SK-N-DZ (cell line): ENCODE data around the gene KNCN. TPM values are rescaled to one million over a fixed set of nuclear protein-coding genes. Genes with fewer than 3 reads are reported as not detected.

Experiments
- DNase-seq: peaks from one replicate; pipeline ENCODE4 v3.0.0-alpha.2; 2015; ENCODE audit warnings: low spot score
- polyA plus RNA-seq, 2 experiments: library from polyadenylated mRNA; depleted of rRNA; stranded (reverse); fragments of >200 nt; gene quantifications; 2 replicates each; pipeline ENCODE4 v1.2.3, GENCODE V29; 2014

Gene KNCN
- not detected in 2 replicates for polyA plus RNA-seq (2014; cell fraction: cytosol; rRNA removed)
- polyA plus RNA-seq (2014; cell fraction: nucleus; rRNA removed) = not detected in 2 replicates

DNA sequence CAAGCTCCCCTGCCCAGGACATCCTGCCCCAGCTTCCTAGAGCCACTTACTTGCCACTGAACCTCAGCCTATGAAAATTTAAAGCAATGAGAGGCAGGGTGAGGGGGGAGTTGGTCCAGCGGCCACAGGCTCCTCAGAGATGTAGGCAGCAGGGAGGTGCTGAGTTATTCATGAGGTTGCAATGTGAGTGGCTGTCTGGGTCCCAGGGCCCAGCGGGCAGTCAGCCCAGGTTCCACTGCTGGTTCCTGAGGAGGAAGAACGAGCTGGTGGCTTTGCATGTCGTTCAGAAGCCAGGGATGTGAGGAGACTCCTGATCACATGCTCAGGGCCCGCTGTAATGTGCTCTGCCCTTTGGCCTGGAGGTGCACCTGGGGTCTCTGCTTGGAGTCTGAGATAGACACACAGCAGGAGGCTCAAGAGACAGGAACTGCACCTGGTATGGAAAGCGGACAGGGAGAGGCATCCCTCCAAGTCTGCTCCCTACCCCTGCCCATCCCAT lies at the start of gene KNCN:
TSS of gene KNCN (minus strand) at position 51 of the 499 bp plus-strand sequence. CDS start 432 bp downstream, outside the sequence.
- DNase-seq = no peak

- DNase-seq = no peak
Observed at GRCh38 chr1:46599059-46599970, 47.9 kb upstream of the KNCN start.

DNA sequence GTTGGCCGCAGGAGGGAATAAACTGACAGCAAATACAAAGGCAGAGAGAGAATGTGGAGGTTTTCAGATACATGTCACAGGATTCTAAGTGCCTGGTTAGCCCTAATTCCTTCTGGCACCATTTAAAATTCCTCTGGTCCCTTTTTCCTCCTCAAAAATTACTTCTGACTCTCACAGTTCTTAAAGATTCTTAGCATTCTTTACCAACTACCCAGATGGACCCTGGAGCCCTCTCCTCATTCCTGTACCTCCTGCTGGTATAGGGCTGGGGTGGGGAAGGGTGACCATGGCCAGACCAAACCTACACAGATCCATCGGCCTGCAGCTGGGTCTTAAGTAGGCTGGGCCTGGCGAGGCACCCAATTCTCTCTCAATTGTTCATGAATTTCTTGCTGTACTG lies 45.4 kb upstream of the KNCN start:
- DNase-seq = no peak

GRCh38 chr1:46596036-46596435 lies 44.6 kb upstream of the KNCN start:
- no peak for DNase-seq

DNA sequence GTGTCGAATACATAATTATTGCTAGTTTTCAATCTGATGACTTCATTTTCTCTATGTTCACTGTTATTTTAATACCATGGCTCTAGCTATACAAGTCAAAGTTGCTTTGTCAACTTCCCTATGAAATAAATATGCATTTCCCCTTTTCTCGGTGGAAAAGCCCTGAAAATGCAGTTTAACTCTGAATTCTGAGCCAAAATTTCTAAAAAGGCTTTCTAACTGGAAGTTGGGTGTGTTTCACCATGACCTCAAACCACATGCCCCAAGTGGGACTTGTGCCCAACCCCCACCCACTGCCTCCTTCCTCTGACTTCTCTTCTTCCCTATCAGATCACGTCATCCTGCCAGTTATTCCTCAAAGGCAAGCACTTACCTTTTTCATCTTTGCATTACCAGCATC lies 43.7 kb upstream of the KNCN start:
- DNase-seq = no peak

DNA sequence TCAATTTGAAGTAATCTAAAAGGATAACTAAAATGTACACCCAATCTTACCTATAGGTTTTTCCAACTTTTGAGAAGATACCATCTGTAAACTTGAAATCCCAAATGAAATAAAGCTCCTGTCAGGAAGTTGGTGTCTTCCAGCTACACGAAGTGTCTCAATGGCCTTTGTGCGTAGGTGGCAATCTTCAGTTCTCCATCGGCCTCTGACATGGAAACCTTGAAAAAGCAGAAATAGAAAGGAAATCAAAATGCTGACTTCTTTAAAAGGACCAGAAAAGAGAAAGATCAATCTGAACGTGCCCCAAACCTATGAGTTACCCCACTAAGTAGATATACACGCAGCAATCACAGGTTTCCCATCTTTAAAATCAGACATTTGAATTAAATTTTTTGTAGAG lies 42.6 kb upstream of the KNCN start:
- no peak for DNase-seq

DNA sequence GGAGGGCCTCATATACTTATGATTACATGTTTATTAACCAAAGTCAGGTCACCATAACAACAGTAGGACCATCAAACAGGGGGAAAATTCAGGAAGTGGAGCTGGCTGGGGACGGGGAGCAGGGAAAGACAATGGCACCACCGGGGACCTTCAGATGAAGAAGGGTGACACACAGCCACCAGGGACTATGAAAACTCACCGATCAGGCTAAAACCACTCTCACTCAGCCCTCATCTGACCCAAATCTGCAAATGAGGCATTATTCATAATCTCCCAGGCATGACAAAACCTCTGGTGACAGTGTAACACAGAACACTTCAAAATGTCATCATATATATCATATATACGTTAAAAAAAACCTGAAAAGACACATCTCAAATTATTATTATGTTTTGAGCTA lies 41.4 kb upstream of the KNCN start:
- no peak for DNase-seq

DNA sequence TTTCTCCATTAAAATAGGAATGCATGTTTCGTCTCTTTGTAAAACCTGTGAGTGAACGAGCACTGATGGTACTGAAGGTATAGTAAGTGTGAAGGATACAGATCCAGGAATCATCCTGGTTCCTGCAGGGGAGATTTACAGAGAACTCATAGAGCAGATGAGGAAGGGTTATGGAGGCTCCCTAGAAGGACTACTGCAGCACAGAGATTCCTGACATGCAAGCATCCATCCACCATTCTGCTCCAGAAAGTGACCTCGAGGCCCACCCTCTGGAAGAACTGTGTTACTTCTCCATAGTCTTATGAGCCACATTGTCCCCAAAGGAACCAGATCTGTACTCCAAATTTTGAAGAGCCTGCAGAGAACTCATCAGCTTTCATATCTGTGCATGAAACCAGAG lies 38.1 kb upstream of the KNCN start:
- DNase-seq = no peak

- DNase-seq = no peak
Observed at GRCh38 chr1:46587069-46587468, 35.6 kb upstream of the KNCN start.

DNA sequence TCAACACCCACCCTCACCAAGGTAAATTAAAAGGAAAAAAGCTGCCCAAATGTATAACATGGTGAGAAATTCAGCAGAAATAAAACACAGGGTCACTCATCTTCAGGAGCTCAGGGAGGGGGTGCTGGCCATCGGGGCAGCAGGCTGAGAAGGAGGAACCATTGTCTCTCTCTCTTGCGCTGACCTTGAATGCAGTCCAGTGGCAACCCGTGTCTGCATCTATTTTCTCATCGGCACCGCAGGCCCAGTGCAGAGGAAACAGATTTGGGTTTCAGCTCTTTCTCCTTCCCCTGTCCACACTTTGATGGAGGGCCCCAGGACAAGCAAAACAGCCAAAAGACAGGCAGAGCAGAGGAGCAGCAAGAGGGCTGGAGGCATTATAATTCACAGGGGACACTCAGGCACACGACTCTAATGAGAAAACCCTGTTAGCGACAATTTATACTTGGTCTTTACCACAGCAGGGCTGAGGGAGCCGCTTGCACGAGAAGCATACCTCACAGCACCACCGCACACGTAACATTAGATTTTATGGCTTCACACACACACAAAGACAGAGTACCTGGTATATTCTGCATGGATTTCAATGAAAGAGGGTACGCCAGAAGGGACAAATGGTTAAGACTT lies 34.0 kb upstream of the KNCN start:
- DNase-seq = no peak

DNA sequence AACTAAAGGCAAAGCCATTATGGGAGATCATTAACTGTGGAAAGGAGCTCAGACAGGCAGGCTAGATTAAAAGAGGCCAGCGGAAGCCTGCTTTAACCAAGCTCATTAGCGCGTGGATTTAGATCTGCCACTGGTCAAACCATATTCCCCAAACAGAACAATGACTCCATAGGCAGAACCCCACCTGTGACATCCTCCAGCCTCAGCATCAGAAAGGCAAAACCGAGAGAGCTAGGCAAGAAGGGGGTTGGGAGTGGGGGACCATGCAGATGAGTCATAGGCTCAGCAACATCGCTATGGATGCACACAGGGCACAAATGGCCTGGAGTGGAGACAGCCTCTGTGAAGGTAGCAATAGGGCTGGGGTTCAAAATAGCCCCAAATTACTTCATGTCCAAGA lies 32.0 kb upstream of the KNCN start:
- no peak for DNase-seq

- DNase-seq = no peak
Observed at GRCh38 chr1:46582972-46583371, 31.5 kb upstream of the KNCN start.

DNA sequence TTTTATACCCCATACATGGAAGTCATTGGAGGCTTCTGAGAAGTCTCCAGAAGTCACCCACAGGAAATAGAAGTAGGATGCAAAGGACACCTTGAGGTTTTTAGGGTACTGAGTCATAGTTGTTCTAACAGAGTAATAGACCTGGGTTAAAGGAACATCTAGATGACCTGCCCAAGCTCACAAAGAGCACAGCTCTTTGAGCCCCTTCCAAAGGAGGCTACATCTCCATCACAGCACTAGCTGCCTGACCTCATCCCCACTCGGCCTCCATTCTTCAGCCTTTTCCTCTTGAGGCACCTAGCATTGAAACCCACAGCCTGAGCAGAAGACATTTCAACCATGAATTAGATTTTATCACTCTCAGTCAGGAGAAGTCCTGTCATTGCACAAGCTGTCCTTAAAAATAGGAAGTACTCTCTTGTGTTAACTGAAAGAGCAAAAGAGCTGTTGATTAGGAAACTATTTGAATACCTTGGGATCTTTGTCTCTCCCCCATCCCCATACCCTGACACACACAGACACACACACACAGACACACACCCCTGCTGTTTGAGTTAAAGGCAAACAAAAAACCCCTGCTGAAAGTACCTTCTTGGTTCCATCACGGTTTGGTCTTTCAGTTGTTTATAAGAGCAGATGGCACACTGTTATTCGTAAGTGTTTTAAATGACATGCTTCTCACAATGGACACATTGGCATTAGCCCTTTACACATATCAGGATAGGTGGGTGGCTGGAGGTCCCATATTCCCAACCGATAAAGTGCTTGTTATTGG lies 30.4 kb upstream of the KNCN start:
- no peak for DNase-seq

- no peak for DNase-seq
Observed at GRCh38 chr1:46580140-46580903, 28.9 kb upstream of the KNCN start.

GRCh38 chr1:46577671-46578070 lies 26.2 kb upstream of the KNCN start:
- no peak for DNase-seq

GRCh38 chr1:46576596-46576995 lies 25.1 kb upstream of the KNCN start:
- no peak for DNase-seq

DNA sequence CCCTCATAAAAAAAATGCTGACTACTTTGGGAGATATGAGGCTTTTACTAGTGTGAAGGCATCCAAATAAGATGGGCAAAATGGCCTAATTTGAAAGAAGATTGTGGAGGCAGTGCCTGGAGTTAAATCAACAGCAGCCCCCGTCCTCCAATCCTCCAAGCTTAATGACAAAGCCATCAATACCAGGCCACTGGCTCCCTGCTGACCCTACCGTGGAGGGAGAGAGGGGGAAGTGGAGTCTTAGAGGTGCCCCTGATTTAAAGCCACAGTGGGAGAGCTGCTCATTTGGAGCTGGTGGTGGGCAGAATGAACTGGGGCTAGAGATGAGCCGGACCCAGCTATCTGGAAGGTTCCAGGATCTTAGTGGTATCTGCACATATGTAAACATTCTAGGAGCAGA lies 24.3 kb upstream of the KNCN start:
- DNase-seq = no peak

DNA sequence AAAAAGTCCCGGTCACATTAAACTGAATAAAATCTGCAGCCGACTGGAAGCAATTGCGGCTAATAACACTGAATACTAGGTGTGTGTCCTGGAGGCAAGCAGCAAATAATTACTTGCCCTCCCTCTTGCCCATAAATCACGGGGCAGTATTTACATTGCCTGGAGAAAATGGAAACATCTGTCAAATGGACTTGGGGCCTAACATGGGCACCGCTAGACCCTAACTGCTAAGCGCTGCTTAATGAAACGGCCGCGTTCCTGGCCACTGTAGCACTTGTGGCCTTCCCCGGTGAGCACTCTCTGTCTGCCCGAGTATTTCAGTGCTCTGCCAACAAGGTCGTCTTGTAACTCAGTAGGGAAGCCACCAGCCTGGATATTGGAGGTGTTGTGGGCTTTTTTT lies 23.9 kb upstream of the KNCN start:
- DNase-seq = no peak

GRCh38 chr1:46571691-46572225 lies 20.3 kb upstream of the KNCN start:
- no peak for DNase-seq

DNA sequence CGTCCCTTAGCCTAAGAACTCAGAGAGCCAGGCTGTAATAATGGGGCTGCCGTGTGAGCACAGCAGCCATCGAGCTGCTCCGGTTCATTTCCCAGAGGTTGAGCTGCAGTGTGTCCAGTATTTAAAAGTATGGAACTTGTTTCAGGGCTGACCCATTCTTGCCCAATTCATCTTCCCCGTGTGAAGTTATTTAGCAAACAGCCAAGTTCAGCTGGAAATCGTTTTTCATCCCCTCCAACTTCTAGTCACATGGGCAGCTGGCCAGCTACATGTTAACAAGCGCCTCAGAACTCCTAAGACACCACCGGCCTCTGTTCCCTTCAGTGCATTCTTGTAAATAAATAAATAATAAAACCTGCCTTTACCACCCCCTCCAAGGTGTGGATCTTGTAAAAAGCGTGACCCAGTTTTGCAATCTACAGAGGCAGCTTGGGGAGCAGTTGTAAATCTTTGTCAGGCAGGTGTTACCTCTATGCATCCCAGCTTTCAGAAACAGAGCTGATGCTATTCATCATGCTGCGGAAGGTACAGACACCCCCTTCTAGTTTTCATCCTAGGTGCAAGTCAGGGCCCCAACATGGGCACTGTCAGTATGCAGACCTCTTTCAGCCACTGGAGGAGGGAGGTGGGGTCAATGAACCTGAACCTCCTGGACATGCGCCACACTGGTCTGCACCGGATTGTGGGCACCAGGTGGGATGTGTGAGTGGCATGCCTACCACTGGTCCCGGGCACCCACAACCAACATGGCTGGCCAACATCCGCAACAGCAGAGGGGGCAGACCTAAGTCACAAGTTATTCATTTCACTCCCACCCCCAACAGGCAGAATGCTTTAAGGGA lies 18.7 kb upstream of the KNCN start:
- no peak for DNase-seq
